Hypothalamus (tissue), 51 donors: Measurements from ENCODE around the gene PPP6R2.
"Not testable (repeated sequence)": the region's sequence is repeated elsewhere in the genome, so short reads cannot be mapped to it uniquely, and the experiment has no call there.

ENCODE experiments used
- DNase-seq, 51 donors: peaks; one replicate each; lab custom pipeline; 2025; lab: John Stamatoyannopoulos, UW

PPP6R2 gene

GRCh38 chr22:50338042-50338573 is 5.0 kb upstream of the PPP6R2 start:
- no peak for DNase-seq

- DNase-seq = no peak
Observed at GRCh38 chr22:50338860-50339462, 4.2 kb upstream of the PPP6R2 start.

GRCh38 chr22:50339945-50340879 is 2.9 kb upstream of the PPP6R2 start:
- no peak for DNase-seq

- DNase-seq = peak in 50 of 51 donors; percentile 19 to 90 (median 73)
Observed at GRCh38 chr22:50341977-50342650, 1.0 kb upstream of the PPP6R2 start.

- DNase-seq = no peak
Observed at GRCh38 chr22:50343541-50343935, 411 bp downstream of the PPP6R2 start.

GRCh38 chr22:50346470-50346869 is 3.3 kb downstream of the PPP6R2 start:
- peak in 1 of 51 donors; percentile 6 for DNase-seq

GRCh38 chr22:50347157-50347556 is 4.0 kb downstream of the PPP6R2 start:
- no peak for DNase-seq

- no peak for DNase-seq
Observed at GRCh38 chr22:50348058-50348457, 4.9 kb downstream of the PPP6R2 start.

- no peak for DNase-seq
Observed at GRCh38 chr22:50356186-50356585, 13.1 kb downstream of the PPP6R2 start.

- DNase-seq = no peak
Observed at GRCh38 chr22:50357222-50357621, 14.1 kb downstream of the PPP6R2 start.

GRCh38 chr22:50357756-50358155 is 14.6 kb downstream of the PPP6R2 start:
- DNase-seq = no peak

- no peak for DNase-seq
Observed at GRCh38 chr22:50360578-50360977, 17.5 kb downstream of the PPP6R2 start.

GRCh38 chr22:50361222-50361621 is 18.1 kb downstream of the PPP6R2 start:
- no peak for DNase-seq

- DNase-seq = no peak
Observed at GRCh38 chr22:50361688-50362087, 18.6 kb downstream of the PPP6R2 start.

GRCh38 chr22:50363166-50363802 is 20.2 kb downstream of the PPP6R2 start:
- no peak for DNase-seq

- not testable (repeated sequence) for DNase-seq
Observed at GRCh38 chr22:50363803-50364194, 20.7 kb downstream of the PPP6R2 start.

GRCh38 chr22:50367778-50368500 is 24.8 kb downstream of the PPP6R2 start:
- DNase-seq = no peak

- no peak for DNase-seq
Observed at GRCh38 chr22:50371101-50371648, 28.0 kb downstream of the PPP6R2 start.

- DNase-seq = no peak
Observed at GRCh38 chr22:50376085-50376651, 33.0 kb downstream of the PPP6R2 start.
